Activated CD8-positive, alpha-beta memory T cell treated with anti-CD3 and anti-CD28 coated beads, Interleukin-2, amount 10 ng/mL, durations not matched to agents 7 days and 5 days (primary cell): Measurements from ENCODE around the gene CRADD. TPM values are rescaled to one million over a fixed set of nuclear protein-coding genes. Genes with fewer than 3 reads are reported as not detected.
"Not testable (repeated sequence)": the region's sequence is repeated elsewhere in the genome, so short reads cannot be mapped to it uniquely, and the experiment has no call there.

Experiments
- ATAC-seq: fragments of 150-1000 bp; cut with Tn5 transposase; one replicate; pipeline ENCODE4 v1.10.0; 2021; ENCODE audit warnings: moderate library complexity
- CTCF ChIA-PET: fragments of 350-600 bp; sonication (Branson Sonifier 250); formaldehyde crosslinking; loops from one replicate; lab custom pipeline; 2021; ENCODE audit warnings: antibody characterized with exemption; lab: Charles Lee
- DNase-seq: peaks from one replicate; pipeline ENCODE4 v3.0.0-alpha.2; 2020
- H3K27ac Mint-ChIP-seq: one replicate; pipeline ENCODE4 v1.8.0; 2021; ENCODE audit warnings: mild to moderate bottlenecking, mixed read lengths
- H3K27me3 Mint-ChIP-seq: one replicate; pipeline ENCODE4 v1.8.0; 2021; ENCODE audit warnings: mixed read lengths
- H3K36me3 Mint-ChIP-seq: one replicate; pipeline ENCODE4 v1.8.0; 2021; ENCODE audit warnings: mild to moderate bottlenecking, mixed read lengths
- H3K4me1 Mint-ChIP-seq: one replicate; pipeline ENCODE4 v1.8.0; 2021; ENCODE audit warnings: mixed read lengths
- H3K4me3 Mint-ChIP-seq: one replicate; pipeline ENCODE4 v1.8.0; 2021; ENCODE audit warnings: mild to moderate bottlenecking, moderate library complexity, mixed read lengths
- H3K9me3 Mint-ChIP-seq: one replicate; pipeline ENCODE4 v1.8.0; 2022; ENCODE audit warnings: low read depth, mixed read lengths
- total RNA-seq, 2 experiments: library from RNA; stranded (reverse); gene quantifications; one replicate each; pipeline ENCODE4 v1.2.3, GENCODE V29; 2021

The CRADD gene
- total RNA-seq, 2 experiments from 2014 or later, result 10.8 to 13.1 TPM

- H3K36me3 Mint-ChIP-seq, result peaks cover 8% of the 10 kb centered on the region
- peaks cover 6% of the 10 kb centered on the region for H3K4me1 Mint-ChIP-seq
- no peak overlapping the region for H3K27ac Mint-ChIP-seq
- CTCF ChIA-PET, result no interaction called here
- DNase-seq (no peak), ATAC-seq (no peak)
- H3K4me3 Mint-ChIP-seq, result no peak overlapping the region
- peaks cover 7% of the 10 kb centered on the region for H3K9me3 Mint-ChIP-seq
- no peaks in the 10 kb centered on the region for H3K27me3 Mint-ChIP-seq
Observed at GRCh38 chr12:93704122-93704521, 26.9 kb downstream of the CRADD start.

DNA sequence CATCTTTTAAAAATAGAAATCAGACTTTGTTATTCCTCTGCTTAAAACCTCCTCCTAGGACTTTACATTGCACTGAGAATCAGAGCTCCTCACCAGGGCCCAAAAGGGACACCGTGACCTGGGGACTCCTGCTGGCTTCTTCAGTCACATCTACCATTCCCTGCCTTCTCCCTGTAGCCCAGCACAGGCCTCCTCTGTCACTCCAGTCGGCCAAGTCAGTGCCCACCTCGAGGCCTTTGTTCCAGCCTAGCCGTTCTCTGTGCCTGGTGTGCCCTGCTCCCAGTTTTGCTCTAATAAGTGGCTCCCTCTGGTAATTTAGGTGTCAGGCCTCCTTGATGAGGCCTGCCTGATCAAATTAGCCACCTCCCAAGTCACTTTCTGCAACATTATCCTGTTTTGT lies 27.4 kb downstream of the CRADD start:
- Mint-ChIP-seq H3K27ac (no peak overlapping the region), H3K36me3 (peaks cover 13% of the 10 kb centered on the region), H3K9me3 (peaks cover 12% of the 10 kb centered on the region), H3K4me3 (no peak overlapping the region), H3K4me1 (peaks cover 4% of the 10 kb centered on the region), H3K27me3 (no peaks in the 10 kb centered on the region)
- ATAC-seq (no peak), DNase-seq (no peak)
- CTCF ChIA-PET, result no interaction called here

GRCh38 chr12:93705237-93705636 lies 28.1 kb downstream of the CRADD start:
- peaks cover 16% of the 10 kb centered on the region for H3K36me3 Mint-ChIP-seq
- H3K4me3 Mint-ChIP-seq, result no peak overlapping the region
- H3K27ac Mint-ChIP-seq, result no peak overlapping the region
- DNase-seq (no peak), ATAC-seq (no peak)
- CTCF ChIA-PET, result no interaction called here
- H3K4me1 Mint-ChIP-seq, result peaks cover 4% of the 10 kb centered on the region
- H3K9me3 Mint-ChIP-seq, result peaks cover 17% of the 10 kb centered on the region
- no peaks in the 10 kb centered on the region for H3K27me3 Mint-ChIP-seq

- CTCF ChIA-PET, result no interaction called here
- no peak for DNase-seq
- peaks cover 17% of the 10 kb centered on the region for H3K9me3 Mint-ChIP-seq
- H3K27me3 Mint-ChIP-seq, result no peaks in the 10 kb centered on the region
- ATAC-seq, result no peak
- peaks cover 4% of the 10 kb centered on the region for H3K4me1 Mint-ChIP-seq
- no peak overlapping the region for H3K4me3 Mint-ChIP-seq
- H3K27ac Mint-ChIP-seq, result no peak overlapping the region
- H3K36me3 Mint-ChIP-seq, result peaks cover 19% of the 10 kb centered on the region
Observed at GRCh38 chr12:93706387-93706786, 29.2 kb downstream of the CRADD start.

- H3K4me3 Mint-ChIP-seq, result no peak overlapping the region
- ATAC-seq (no peak), DNase-seq (no peak)
- H3K27me3 Mint-ChIP-seq, result no peaks in the 10 kb centered on the region
- CTCF ChIA-PET, result no interaction called here
- H3K36me3 Mint-ChIP-seq, result peaks cover 20% of the 10 kb centered on the region
- peaks cover 4% of the 10 kb centered on the region for H3K4me1 Mint-ChIP-seq
- H3K27ac Mint-ChIP-seq, result no peak overlapping the region
- peaks cover 17% of the 10 kb centered on the region for H3K9me3 Mint-ChIP-seq
Observed at GRCh38 chr12:93706824-93707223, 29.6 kb downstream of the CRADD start.

DNA sequence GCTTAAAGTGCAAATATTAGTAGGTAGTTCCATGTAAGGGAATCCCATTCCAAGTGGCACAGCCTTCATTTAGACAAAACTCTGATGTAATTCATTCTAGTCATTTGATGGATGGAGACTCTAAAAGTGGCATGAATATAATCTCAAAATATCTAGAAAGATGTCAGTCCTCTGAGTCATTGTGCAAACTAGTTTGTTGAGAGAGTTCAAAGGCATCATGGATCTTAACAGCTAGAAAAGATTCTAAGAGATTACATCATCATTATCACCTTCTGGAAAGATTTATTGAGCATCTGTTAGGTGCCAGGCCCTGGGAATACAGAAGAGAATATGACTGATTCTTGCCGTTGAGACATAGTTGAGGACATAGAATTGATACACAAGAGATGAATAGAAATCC lies 30.7 kb downstream of the CRADD start:
- Mint-ChIP-seq H3K4me1 (peaks cover 4% of the 10 kb centered on the region), H3K27ac (no peak overlapping the region), H3K27me3 (no peaks in the 10 kb centered on the region), H3K9me3 (peaks cover 17% of the 10 kb centered on the region), H3K36me3 (peaks cover 18% of the 10 kb centered on the region), H3K4me3 (no peak overlapping the region)
- ATAC-seq, result no peak
- CTCF ChIA-PET, result no interaction called here
- DNase-seq, result no peak

GRCh38 chr12:93708952-93709351 lies 31.8 kb downstream of the CRADD start:
- no peaks in the 10 kb centered on the region for H3K27me3 Mint-ChIP-seq
- CTCF ChIA-PET, result interaction anchor here (1.1 kb wide), 1 partner anchor 393 kb away, joined by 3 read pairs; no protein-coding TSS in a partner anchor
- H3K27ac Mint-ChIP-seq, result no peak overlapping the region
- no peak for DNase-seq
- no peak for ATAC-seq
- peaks cover 18% of the 10 kb centered on the region for H3K36me3 Mint-ChIP-seq
- H3K4me1 Mint-ChIP-seq, result peaks cover 4% of the 10 kb centered on the region
- H3K4me3 Mint-ChIP-seq, result no peak overlapping the region
- peaks cover 17% of the 10 kb centered on the region for H3K9me3 Mint-ChIP-seq

DNA sequence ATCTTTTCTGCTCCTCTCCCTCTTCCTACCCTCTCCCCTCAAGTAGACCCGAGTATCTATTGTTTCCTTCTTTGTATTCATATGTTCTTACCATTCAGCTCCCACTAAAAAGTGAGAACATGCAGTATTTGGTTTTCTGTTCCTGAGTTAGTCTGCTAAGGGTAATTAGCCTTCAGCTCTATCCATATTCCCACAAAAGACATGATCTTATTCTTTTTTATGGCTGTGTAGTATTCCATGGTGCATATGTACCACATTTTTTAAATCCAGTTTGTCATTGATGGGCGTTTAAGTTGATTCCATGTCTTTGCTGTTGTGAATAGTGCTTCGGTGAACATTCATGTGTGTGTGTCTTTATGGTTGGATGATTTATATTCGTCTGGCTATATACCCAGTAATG lies 32.2 kb downstream of the CRADD start:
- Mint-ChIP-seq H3K27ac (no peak overlapping the region), H3K36me3 (peaks cover 16% of the 10 kb centered on the region), H3K4me3 (no peak overlapping the region), H3K4me1 (peaks cover 1% of the 10 kb centered on the region), H3K27me3 (no peaks in the 10 kb centered on the region), H3K9me3 (peaks cover 17% of the 10 kb centered on the region)
- ATAC-seq, result no peak
- DNase-seq, result no peak
- CTCF ChIA-PET, result interaction anchor here (1.1 kb wide), 1 partner anchor 393 kb away, joined by 3 read pairs; no protein-coding TSS in a partner anchor

GRCh38 chr12:93710574-93710926 lies 33.4 kb downstream of the CRADD start:
- CTCF ChIA-PET, result no interaction called here
- Mint-ChIP-seq H3K4me1 (no peaks in the 10 kb centered on the region), H3K27ac (no peak overlapping the region), H3K36me3 (peaks cover 16% of the 10 kb centered on the region), H3K9me3 (peaks cover 17% of the 10 kb centered on the region), H3K27me3 (no peaks in the 10 kb centered on the region), H3K4me3 (no peak overlapping the region)
- ATAC-seq (no peak), DNase-seq (no peak)

- H3K36me3 Mint-ChIP-seq, result peaks cover 16% of the 10 kb centered on the region
- H3K27ac Mint-ChIP-seq, CTCF ChIA-PET, ATAC-seq, DNase-seq, H3K4me1 Mint-ChIP-seq, H3K4me3 Mint-ChIP-seq, H3K27me3 Mint-ChIP-seq: not testable (repeated sequence)
- H3K9me3 Mint-ChIP-seq, result peaks cover 17% of the 10 kb centered on the region
Observed at GRCh38 chr12:93711502-93711901, 34.3 kb downstream of the CRADD start.

GRCh38 chr12:93712200-93712599 lies 35.0 kb downstream of the CRADD start:
- DNase-seq (no peak), ATAC-seq (no peak)
- H3K4me1 Mint-ChIP-seq, result no peaks in the 10 kb centered on the region
- no peaks in the 10 kb centered on the region for H3K27me3 Mint-ChIP-seq
- peaks cover 17% of the 10 kb centered on the region for H3K9me3 Mint-ChIP-seq
- no peak overlapping the region for H3K4me3 Mint-ChIP-seq
- no peak overlapping the region for H3K27ac Mint-ChIP-seq
- H3K36me3 Mint-ChIP-seq, result peaks cover 16% of the 10 kb centered on the region
- CTCF ChIA-PET, result interaction anchor here (1.1 kb wide), 1 partner anchor 390 kb away, joined by 3 read pairs; no protein-coding TSS in a partner anchor

DNA sequence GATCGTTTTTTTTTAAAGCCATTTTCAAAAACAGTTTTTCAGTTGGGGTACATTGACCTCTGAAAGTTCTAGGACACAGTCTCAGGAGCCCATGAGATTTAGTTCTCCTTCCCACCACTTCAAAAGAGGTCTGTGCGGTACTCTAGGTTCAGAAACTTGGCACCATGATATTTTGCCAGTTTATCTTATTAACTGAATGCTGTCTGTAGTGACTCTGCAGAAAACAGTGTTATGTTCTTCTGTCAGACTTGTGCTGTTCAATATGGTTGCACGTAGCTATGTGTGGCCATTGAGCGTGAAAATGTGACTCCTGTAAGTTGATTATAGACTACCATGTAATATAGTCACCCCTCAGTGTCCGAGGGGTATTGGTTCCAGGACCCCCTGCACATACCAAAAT lies 35.9 kb downstream of the CRADD start:
- no peak for DNase-seq
- Mint-ChIP-seq H3K4me3 (no peak overlapping the region), H3K27me3 (no peaks in the 10 kb centered on the region), H3K36me3 (peaks cover 17% of the 10 kb centered on the region), H3K4me1 (no peaks in the 10 kb centered on the region), H3K27ac (no peak overlapping the region), H3K9me3 (peaks cover 14% of the 10 kb centered on the region)
- CTCF ChIA-PET, result interaction anchor here (1.1 kb wide), 1 partner anchor 389 kb away, joined by 3 read pairs; no protein-coding TSS in a partner anchor
- no peak for ATAC-seq

DNA sequence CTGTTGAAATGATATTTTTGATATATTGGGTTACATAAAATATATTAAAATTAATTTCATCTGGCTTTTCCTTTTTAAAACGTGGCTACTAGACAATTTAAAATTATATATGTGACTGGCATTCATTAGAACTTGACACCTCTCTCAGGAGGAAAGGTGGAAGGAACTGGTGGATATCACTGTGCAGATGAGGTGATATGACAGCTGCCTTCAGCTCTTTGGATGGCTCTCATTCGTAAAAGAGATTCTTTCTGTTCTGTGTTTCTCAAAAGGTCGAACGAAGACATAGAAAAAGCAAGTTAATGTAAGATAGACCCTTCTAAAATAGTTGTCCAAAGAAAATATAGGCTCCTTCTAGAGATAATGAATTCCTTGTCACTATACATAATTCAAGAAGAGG lies 36.6 kb downstream of the CRADD start:
- ATAC-seq, result no peak
- Mint-ChIP-seq H3K4me1 (no peaks in the 10 kb centered on the region), H3K9me3 (peaks cover 10% of the 10 kb centered on the region), H3K27me3 (no peaks in the 10 kb centered on the region), H3K27ac (no peak overlapping the region), H3K36me3 (peaks cover 22% of the 10 kb centered on the region), H3K4me3 (no peak overlapping the region)
- DNase-seq, result no peak
- CTCF ChIA-PET, result no interaction called here

DNA sequence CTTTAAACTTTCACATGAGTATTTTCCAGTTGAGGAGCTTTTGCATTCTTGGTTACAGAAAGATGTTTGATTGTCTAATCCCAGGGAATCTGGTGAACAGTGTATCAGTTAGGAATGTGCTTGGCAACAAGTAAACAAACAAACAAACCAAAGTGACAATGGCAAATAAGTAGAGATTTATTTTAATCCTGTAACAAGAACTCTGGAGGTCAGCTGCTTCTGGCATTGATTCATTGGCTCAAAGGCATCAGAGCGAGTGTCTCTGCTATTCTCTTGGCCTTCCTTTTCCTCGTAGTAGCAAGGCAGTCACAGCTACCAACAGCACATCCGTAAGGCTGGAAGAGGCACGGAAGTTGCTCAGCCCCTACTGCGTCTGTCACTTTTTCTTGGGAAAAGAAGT lies 37.2 kb downstream of the CRADD start:
- CTCF ChIA-PET, result no interaction called here
- no peaks in the 10 kb centered on the region for H3K27me3 Mint-ChIP-seq

GRCh38 chr12:93719710-93720109 lies 42.5 kb downstream of the CRADD start:
- Mint-ChIP-seq H3K4me3 (no peak overlapping the region), H3K27me3 (no peaks in the 10 kb centered on the region), H3K27ac (no peak overlapping the region), H3K4me1 (no peaks in the 10 kb centered on the region), H3K36me3 (peaks cover 12% of the 10 kb centered on the region), H3K9me3 (peaks cover 4% of the 10 kb centered on the region)
- CTCF ChIA-PET, result no interaction called here
- no peak for DNase-seq
- ATAC-seq, result no peak

More for the DNA sequence above, 37.2 kb downstream of the CRADD start:
- DNase-seq (no peak), ATAC-seq (no peak)
- peaks cover 8% of the 10 kb centered on the region for H3K9me3 Mint-ChIP-seq
- no peak overlapping the region for H3K27ac Mint-ChIP-seq
- no peak overlapping the region for H3K4me3 Mint-ChIP-seq
- H3K4me1 Mint-ChIP-seq, result no peaks in the 10 kb centered on the region
- H3K36me3 Mint-ChIP-seq, result peaks cover 20% of the 10 kb centered on the region
